Measurements from ENCODE around the gene SUMO4. TPM values are rescaled to one million over a fixed set of nuclear protein-coding genes. Genes with fewer than 3 reads are reported as not detected.

The SUMO4 gene
- total RNA-seq, 1 experiment from 2014 or later, result 2.8 TPM

DNA sequence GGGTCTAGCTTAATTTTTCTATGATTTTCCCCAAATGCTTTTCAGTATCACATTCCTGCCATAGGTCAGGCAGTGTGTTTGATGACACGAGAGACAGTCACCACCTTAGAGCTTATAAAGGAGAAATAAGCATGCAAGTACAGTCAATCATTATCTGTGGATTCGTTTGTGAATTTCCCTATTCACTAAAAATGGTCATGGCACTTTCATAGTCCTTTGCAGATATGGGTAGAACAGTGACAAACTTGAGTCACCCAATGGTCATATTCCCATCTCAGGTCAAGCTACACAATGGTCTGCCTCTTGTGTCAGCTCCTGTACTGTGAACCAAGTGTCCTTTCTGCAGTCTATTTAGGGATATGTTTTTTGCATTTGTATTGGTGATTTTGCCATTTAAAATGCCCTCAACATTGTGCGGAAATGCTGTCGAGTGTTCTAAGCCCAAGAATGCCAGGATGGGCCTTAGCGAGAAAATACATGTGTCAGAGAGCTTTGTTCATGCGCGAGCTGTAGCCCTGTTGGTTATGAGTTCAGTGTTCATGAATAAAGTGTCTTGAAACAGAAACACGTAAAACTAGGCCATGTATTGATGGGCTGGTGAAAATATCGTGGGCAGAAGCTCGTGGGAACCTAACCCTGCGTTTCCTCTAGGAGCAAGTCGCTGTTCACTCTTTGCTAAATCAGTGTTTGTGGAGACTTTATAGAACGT lies 19.8 kb downstream of the SUMO4 start:
- intact Hi-C loops (cut with micrococcal nuclease; ENCODE audit: unreplicated experiment), result loop anchor here (5.0 kb wide), 1 partner anchor 103 kb away; the partner anchor contains the start of gene TAB2
- H3K36me3 ChIP-seq (ENCODE audit: insufficient read depth, low read length, poor library complexity, severe bottlenecking), result no peaks in the 10 kb centered on the region
- ChIA-PET POLR2A (ENCODE audit: low non-redundant PET) (no interaction called here), CTCF (interaction anchor here (0.5 kb wide), 1 partner anchor 338 kb away, joined by 3 read pairs; no protein-coding TSS in a partner anchor)
- no peak overlapping the region for H3K4me3 ChIP-seq (ENCODE audit: low read depth, low read length, poor library complexity, severe bottlenecking)
- DNase-seq (ENCODE audit: low spot score), result no peak
- TF ChIP-seq EZH2 (IDR thresholded peaks at IDR 0.05; ENCODE audit: borderline replicate concordance, low read depth, low read length, poor library complexity, severe bottlenecking) (no peak), CTCF (conservative IDR thresholded peaks at IDR 0.05; ENCODE audit: low read depth, low read length) (no peak)
- H3K9me3 ChIP-seq (ENCODE audit: low read depth, low read length, poor library complexity, severe bottlenecking), result no peaks in the 10 kb centered on the region
- no peaks in the 10 kb centered on the region for H3K4me1 ChIP-seq (ENCODE audit: insufficient read depth, low read length, poor library complexity, severe bottlenecking)
- H3K27ac ChIP-seq (ENCODE audit: low read depth, low read length, poor library complexity, severe bottlenecking), result no peak overlapping the region
- H3K27me3 ChIP-seq (replicated peaks; ENCODE audit: insufficient read depth, low read depth, low read length, poor library complexity), result no peaks in the 10 kb centered on the region
- no TSS peak for BruUV-seq (replicated peaks)

GRCh38 chr6:149421132-149421531 lies 21.1 kb downstream of the SUMO4 start:
- no peaks in the 10 kb centered on the region for H3K4me1 ChIP-seq (ENCODE audit: insufficient read depth, low read length, poor library complexity, severe bottlenecking)
- no peak for TF ChIP-seq CTCF (conservative IDR thresholded peaks at IDR 0.05; ENCODE audit: low read depth, low read length)
- TF ChIP-seq EZH2 (IDR thresholded peaks at IDR 0.05; ENCODE audit: borderline replicate concordance, low read depth, low read length, poor library complexity, severe bottlenecking), result no peak
- H3K9me3 ChIP-seq (ENCODE audit: low read depth, low read length, poor library complexity, severe bottlenecking), result no peaks in the 10 kb centered on the region
- CTCF ChIA-PET, result no interaction called here
- no peaks in the 10 kb centered on the region for H3K27me3 ChIP-seq (replicated peaks; ENCODE audit: insufficient read depth, low read depth, low read length, poor library complexity)
- no peaks in the 10 kb centered on the region for H3K36me3 ChIP-seq (ENCODE audit: insufficient read depth, low read length, poor library complexity, severe bottlenecking)
- BruUV-seq (replicated peaks), result no TSS peak
- no peak overlapping the region for H3K4me3 ChIP-seq (ENCODE audit: low read depth, low read length, poor library complexity, severe bottlenecking)
- POLR2A ChIA-PET (ENCODE audit: low non-redundant PET), result no interaction called here
- no peak overlapping the region for H3K27ac ChIP-seq (ENCODE audit: low read depth, low read length, poor library complexity, severe bottlenecking)
- DNase-seq (ENCODE audit: low spot score), result no peak
- intact Hi-C loops (cut with micrococcal nuclease; ENCODE audit: unreplicated experiment), result no loop called here

DNA sequence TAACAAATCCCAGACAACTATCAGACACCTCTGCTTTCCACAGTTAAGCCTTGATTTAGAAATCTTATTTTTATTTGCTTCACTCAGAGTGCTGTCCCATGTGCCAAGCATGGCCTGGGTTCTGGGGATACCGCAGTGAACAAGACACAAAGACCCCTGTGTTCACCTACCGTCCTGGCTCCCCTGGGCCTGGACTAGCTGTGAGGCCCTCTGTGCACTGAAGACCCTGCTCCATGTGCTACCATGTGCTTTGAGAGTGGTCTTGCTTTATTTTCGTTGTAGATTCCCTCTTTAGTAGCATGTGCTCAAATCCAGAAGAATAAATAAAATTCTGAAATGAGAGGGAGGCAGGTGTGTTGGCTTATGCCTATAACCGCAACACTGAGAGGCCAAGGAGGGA lies 22.5 kb downstream of the SUMO4 start:
- no peak overlapping the region for H3K27ac ChIP-seq (ENCODE audit: low read depth, low read length, poor library complexity, severe bottlenecking)
- POLR2A ChIA-PET (ENCODE audit: low non-redundant PET), result no interaction called here

More for the DNA sequence above, 22.5 kb downstream of the SUMO4 start:
- no peak overlapping the region for H3K4me3 ChIP-seq (ENCODE audit: low read depth, low read length, poor library complexity, severe bottlenecking)
- H3K4me1 ChIP-seq (ENCODE audit: insufficient read depth, low read length, poor library complexity, severe bottlenecking), result no peaks in the 10 kb centered on the region
- intact Hi-C loops (cut with micrococcal nuclease; ENCODE audit: unreplicated experiment), result no loop called here
- H3K36me3 ChIP-seq (ENCODE audit: insufficient read depth, low read length, poor library complexity, severe bottlenecking), result no peaks in the 10 kb centered on the region
- H3K27me3 ChIP-seq (replicated peaks; ENCODE audit: insufficient read depth, low read depth, low read length, poor library complexity), result no peaks in the 10 kb centered on the region
- no peaks in the 10 kb centered on the region for H3K9me3 ChIP-seq (ENCODE audit: low read depth, low read length, poor library complexity, severe bottlenecking)
- no peak for TF ChIP-seq EZH2 (IDR thresholded peaks at IDR 0.05; ENCODE audit: borderline replicate concordance, low read depth, low read length, poor library complexity, severe bottlenecking)
- CTCF ChIA-PET, result no interaction called here
- no peak for DNase-seq (ENCODE audit: low spot score)
- BruUV-seq (replicated peaks), result no TSS peak

Data from A673 (cell line).